ENCODE measurements around the gene SLC13A5. TPM values are rescaled to one million over a fixed set of nuclear protein-coding genes. Genes with fewer than 3 reads are reported as not detected.

SLC13A5 gene
- total and polyA plus RNA-seq, 4 donors = 88.4 to 399 (median 244) TPM

DNA sequence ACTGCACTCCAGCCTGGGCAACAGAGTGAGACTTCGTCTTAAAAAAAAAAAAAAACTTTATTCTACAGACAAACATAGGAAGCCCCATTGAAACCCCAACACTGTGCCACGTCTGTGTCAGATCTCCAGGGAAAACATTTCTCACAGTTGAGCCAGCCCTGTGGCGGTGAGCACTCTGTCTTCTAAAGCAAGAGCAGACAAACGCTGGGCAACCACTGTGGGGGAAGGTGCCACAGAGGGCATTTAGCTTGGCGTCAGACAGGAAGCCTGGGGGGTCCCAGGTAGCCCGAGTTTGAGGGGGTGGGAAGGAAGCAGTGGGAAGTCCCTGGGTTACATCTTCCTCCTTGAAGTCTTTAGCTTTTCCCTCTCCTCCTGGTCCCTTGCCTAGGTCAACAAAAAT lies 45.7 kb downstream of the SLC13A5 start:
- 70% methylated on average over 6 of the region's 6 CpGs for WGBS
- no peaks in the 10 kb centered on the region for H3K36me3 ChIP-seq (ENCODE audit: control insufficient read depth in 4 of 4, insufficient read depth in 3 of 4, low read depth in 1 of 4, low read length in 3 of 4)
- H3K27ac ChIP-seq (ENCODE audit: low read depth in 1 of 2, low read length in 2 of 2) = no peak overlapping the region
- peaks cover 2 to 12% (median 9%) of the 10 kb centered on the region in 4 donors for H3K4me1 ChIP-seq (ENCODE audit: control insufficient read depth in 4 of 4, insufficient read depth in 4 of 4, low read length in 3 of 4)
- H3K27me3 ChIP-seq (ENCODE audit: control insufficient read depth in 4 of 4, insufficient read depth in 4 of 4, low read length in 3 of 4) = no peaks in the 10 kb centered on the region
- TF ChIP-seq, protein P1, sequence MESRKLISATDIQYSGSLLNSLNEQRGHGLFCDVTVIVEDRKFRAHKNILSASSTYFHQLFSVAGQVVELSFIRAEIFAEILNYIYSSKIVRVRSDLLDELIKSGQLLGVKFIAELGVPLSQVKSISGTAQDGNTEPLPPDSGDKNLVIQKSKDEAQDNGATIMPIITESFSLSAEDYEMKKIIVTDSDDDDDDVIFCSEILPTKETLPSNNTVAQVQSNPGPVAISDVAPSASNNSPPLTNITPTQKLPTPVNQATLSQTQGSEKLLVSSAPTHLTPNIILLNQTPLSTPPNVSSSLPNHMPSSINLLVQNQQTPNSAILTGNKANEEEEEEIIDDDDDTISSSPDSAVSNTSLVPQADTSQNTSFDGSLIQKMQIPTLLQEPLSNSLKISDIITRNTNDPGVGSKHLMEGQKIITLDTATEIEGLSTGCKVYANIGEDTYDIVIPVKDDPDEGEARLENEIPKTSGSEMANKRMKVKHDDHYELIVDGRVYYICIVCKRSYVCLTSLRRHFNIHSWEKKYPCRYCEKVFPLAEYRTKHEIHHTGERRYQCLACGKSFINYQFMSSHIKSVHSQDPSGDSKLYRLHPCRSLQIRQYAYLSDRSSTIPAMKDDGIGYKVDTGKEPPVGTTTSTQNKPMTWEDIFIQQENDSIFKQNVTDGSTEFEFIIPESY (IDR thresholded peaks at IDR 0.05) = no peak
- TF ChIP-seq TAF1 (conservative IDR thresholded peaks at IDR 0.05) (no peak), FOXA1 (IDR thresholded peaks at IDR 0.05) (no peak), NR2F2 (IDR thresholded peaks at IDR 0.05) (no peak), YY1 (IDR thresholded peaks at IDR 0.05) (no peak), HNF4A (conservative IDR thresholded peaks at IDR 0.05) (no peak), ATF3 (IDR thresholded peaks at IDR 0.05) (no peak), EGR1 (IDR thresholded peaks at IDR 0.05; ENCODE audit: low read depth in 2 of 2) (no peak), JUND (IDR thresholded peaks at IDR 0.05) (no peak), FOXA2 (IDR thresholded peaks at IDR 0.05) (no peak), GABPA (IDR thresholded peaks at IDR 0.05 in 1 of 2, conservative IDR thresholded peaks at IDR 0.05 in 1 of 2) (no peak), RXRA (IDR thresholded peaks at IDR 0.05) (no peak), REST (IDR thresholded peaks at IDR 0.05) (no peak), HNF4G (IDR thresholded peaks at IDR 0.05) (no peak), CTCF (IDR thresholded peaks at IDR 0.05; ENCODE audit: low read depth, low read length, missing input control) (no peak), RAD21 (IDR thresholded peaks at IDR 0.05) (no peak), SP1 (IDR thresholded peaks at IDR 0.05) (no peak)
- TF ChIP-seq, protein P2, sequence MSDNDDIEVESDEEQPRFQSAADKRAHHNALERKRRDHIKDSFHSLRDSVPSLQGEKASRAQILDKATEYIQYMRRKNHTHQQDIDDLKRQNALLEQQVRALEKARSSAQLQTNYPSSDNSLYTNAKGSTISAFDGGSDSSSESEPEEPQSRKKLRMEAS (IDR thresholded peaks at IDR 0.05) = no peak
- H3K9me3 ChIP-seq (ENCODE audit: control insufficient read depth in 4 of 4, low read length in 3 of 4) = no peaks in the 10 kb centered on the region
- no peak for DNase-seq (ENCODE audit: low spot score)
- H3K9ac ChIP-seq (ENCODE audit: low read depth in 1 of 2, low read length in 2 of 2) = no peak overlapping the region
- no peak overlapping the region for H3K4me3 ChIP-seq (ENCODE audit: low read depth in 1 of 3, low read length in 3 of 3)

Data from liver (tissue), 9 donors.